Activated naive CD8-positive, alpha-beta T cell treated with anti-CD3 and anti-CD28 coated beads for 36 hours (primary cell): ENCODE results near the gene ZFR2. TPM values are rescaled to one million over a fixed set of nuclear protein-coding genes. Genes with fewer than 3 reads are reported as not detected.
"Not testable (repeated sequence)": the region's sequence is repeated elsewhere in the genome, so short reads cannot be mapped to it uniquely, and the experiment has no call there.

Experiments used
- DNase-seq: peaks from one replicate; pipeline ENCODE4 v3.0.0; 2021
- H3K27ac Mint-ChIP-seq: one replicate; pipeline ENCODE4 v1.8.0; 2022; ENCODE audit warnings: mild to moderate bottlenecking, moderate library complexity, mixed read lengths
- H3K27me3 Mint-ChIP-seq: one replicate; pipeline ENCODE4 v1.8.0; 2022; ENCODE audit warnings: mild to moderate bottlenecking, mixed read lengths
- H3K36me3 Mint-ChIP-seq: one replicate; pipeline ENCODE4 v1.8.0; 2021; ENCODE audit warnings: mild to moderate bottlenecking, mixed read lengths
- H3K4me1 Mint-ChIP-seq: one replicate; pipeline ENCODE4 v1.8.0; 2021; ENCODE audit warnings: mixed read lengths
- H3K4me3 Mint-ChIP-seq: one replicate; pipeline ENCODE4 v1.8.0; 2022; ENCODE audit warnings: mild to moderate bottlenecking, moderate library complexity, mixed read lengths
- H3K9me3 Mint-ChIP-seq: one replicate; pipeline ENCODE4 v1.8.0; 2022; ENCODE audit warnings: mixed read lengths
- total RNA-seq, 2 experiments: library from RNA; stranded (reverse); gene quantifications; one replicate each; pipeline ENCODE4 v1.2.3, GENCODE V29; 2021

ZFR2 gene
- under 1 TPM; 0.54 to 0.84 TPM for total RNA-seq

DNA sequence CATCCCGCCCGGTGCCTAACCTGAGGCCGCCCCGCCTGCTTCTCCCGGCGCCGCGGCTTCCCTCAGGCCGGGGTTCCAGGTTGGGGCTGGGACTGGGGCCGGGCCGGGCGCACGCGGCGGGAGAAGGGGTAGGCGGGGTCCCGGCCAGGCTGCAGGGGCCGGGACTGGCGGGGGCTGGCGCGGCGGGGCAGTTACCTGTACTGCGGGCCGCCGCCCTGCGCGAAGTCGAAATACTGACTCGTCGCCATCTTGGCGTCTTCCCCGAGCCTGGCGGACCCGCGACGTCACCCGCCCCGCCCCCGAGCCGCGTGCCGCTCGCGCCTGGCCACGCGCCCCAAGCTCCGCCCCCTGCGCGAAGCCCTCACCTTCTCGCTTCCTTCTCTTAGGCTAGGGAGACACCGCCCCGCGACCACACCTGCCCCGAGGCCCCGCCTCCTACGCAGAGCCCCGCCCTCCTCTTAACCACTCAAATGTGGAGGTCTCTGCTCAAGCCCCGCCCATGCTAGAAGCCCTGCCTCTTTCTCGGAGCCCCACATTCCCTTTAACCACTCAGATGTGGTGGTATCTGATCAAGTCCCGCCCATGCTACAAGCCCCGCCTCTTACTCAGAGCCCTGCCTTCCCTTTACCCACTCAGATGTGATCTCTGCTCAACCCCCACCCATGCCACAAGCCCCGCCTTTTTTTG, at the start of gene ZFR2:
TSS of gene ZFR2 (minus strand) at position 269 of the 687 bp plus-strand sequence. CDS start at position 248, 21 bp downstream.
- H3K9me3 Mint-ChIP-seq, result peaks cover 7% of the 10 kb centered on the region
- H3K27ac Mint-ChIP-seq, result no peak within 1 kb of the TSS
- H3K36me3 Mint-ChIP-seq, result peaks cover 6% of the 10 kb centered on the region
- H3K27me3 Mint-ChIP-seq, result peaks cover 61% of the 10 kb centered on the region
- H3K4me3 Mint-ChIP-seq, result no peak within 1 kb of the TSS
- H3K4me1 Mint-ChIP-seq, result no peaks in the 10 kb centered on the region
- peak; percentile 52 for DNase-seq

- Mint-ChIP-seq H3K27me3 (peaks cover 9% of the 10 kb centered on the region), H3K36me3 (no peaks in the 10 kb centered on the region), H3K4me1 (no peaks in the 10 kb centered on the region), H3K27ac (no peak overlapping the region), H3K4me3 (no peak overlapping the region), H3K9me3 (peaks cover 4% of the 10 kb centered on the region)
- no peak for DNase-seq
These were observed 47.2 kb upstream of the ZFR2 start for GRCh38 chr19:3916033-3916432.

DNA sequence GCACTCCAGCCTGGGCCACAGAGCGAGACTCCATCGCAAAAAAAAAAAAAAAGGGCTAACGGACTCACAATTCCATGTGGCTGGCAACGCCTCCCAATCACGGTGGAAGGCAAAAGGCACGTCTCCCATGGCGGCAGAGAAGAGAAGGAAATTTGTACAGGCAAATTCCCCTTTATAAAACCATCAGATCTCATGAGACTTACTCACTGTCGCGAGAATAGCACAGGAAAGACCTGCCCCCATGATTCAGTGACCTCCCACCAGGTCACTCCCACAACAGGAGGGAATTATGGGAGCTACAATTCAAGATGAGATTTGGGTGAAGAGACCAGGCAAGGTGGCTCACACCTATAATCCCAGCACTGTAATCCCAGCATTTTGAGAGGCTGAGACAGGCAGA, 45.4 kb upstream of the ZFR2 start:
- Mint-ChIP-seq H3K36me3 (no peaks in the 10 kb centered on the region), H3K4me1 (no peaks in the 10 kb centered on the region), H3K27me3 (peaks cover 5% of the 10 kb centered on the region), H3K27ac (no peak overlapping the region), H3K4me3 (no peak overlapping the region), H3K9me3 (peaks cover 3% of the 10 kb centered on the region)
- no peak for DNase-seq

GRCh38 chr19:3910105-3910504, 41.3 kb upstream of the ZFR2 start:
- Mint-ChIP-seq H3K36me3 (no peaks in the 10 kb centered on the region), H3K27ac (no peak overlapping the region), H3K4me3 (no peak overlapping the region), H3K27me3 (peaks cover 7% of the 10 kb centered on the region), H3K4me1 (no peaks in the 10 kb centered on the region), H3K9me3 (no peaks in the 10 kb centered on the region)
- DNase-seq, result no peak

DNA sequence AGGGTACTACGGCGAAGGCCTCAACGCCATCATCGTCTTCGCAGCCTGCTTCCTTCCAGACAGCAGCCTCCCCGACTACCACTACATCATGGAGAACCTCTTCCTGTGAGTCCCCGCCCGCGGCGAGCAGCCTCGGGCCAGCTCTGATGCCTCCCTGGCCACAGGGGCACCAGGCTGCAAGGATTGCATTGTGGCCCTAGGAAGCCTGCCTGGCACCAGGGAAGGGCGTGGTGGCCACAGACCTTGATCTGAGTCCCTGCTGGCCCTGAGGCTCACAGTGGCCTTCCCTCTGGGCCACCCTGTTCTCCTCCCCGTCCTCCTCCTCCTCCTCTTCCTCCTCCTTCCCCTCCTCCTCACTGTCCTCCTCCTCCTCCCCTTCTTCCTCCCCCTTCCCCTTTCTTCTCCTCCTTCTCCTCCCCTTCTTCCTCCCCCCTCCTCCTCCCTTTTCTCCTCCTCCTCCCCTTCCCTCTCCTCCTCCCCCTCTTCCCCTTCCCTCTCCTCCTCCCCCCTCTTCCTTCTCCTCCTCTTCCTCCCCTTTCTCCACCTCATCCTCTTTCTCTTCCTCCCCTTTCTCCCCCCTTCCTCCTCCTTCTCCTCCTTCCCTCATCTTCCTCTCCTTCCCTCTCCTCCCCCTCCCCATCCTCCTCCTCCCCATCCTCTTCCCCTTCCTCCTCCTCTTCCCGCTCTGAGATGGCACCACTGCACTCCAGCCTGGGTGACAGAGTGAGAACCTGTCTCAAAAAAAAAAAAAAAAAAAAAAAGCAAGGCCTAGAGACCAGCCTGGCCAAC, 39.6 kb upstream of the ZFR2 start:
- Mint-ChIP-seq H3K4me1 (no peaks in the 10 kb centered on the region), H3K27ac (no peak overlapping the region), H3K9me3 (no peaks in the 10 kb centered on the region), H3K36me3 (no peaks in the 10 kb centered on the region), H3K27me3 (peaks cover 7% of the 10 kb centered on the region), H3K4me3 (no peak overlapping the region)
- DNase-seq, result no peak

- no peak overlapping the region for H3K27ac Mint-ChIP-seq
- H3K4me1 Mint-ChIP-seq, result no peaks in the 10 kb centered on the region
- no peak for DNase-seq
- H3K9me3 Mint-ChIP-seq, result no peaks in the 10 kb centered on the region
- no peaks in the 10 kb centered on the region for H3K36me3 Mint-ChIP-seq
- H3K27me3 Mint-ChIP-seq, result peaks cover 7% of the 10 kb centered on the region
- no peak overlapping the region for H3K4me3 Mint-ChIP-seq
These were observed 38.9 kb upstream of the ZFR2 start for GRCh38 chr19:3907626-3908265.

- H3K4me3 Mint-ChIP-seq, result no peak overlapping the region
- H3K4me1 Mint-ChIP-seq, result no peaks in the 10 kb centered on the region
- no peaks in the 10 kb centered on the region for H3K9me3 Mint-ChIP-seq
- DNase-seq, result no peak
- H3K27me3 Mint-ChIP-seq, result peaks cover 7% of the 10 kb centered on the region
- H3K36me3 Mint-ChIP-seq, result no peaks in the 10 kb centered on the region
- no peak overlapping the region for H3K27ac Mint-ChIP-seq
These were observed 35.4 kb upstream of the ZFR2 start for GRCh38 chr19:3904233-3904632.

DNA sequence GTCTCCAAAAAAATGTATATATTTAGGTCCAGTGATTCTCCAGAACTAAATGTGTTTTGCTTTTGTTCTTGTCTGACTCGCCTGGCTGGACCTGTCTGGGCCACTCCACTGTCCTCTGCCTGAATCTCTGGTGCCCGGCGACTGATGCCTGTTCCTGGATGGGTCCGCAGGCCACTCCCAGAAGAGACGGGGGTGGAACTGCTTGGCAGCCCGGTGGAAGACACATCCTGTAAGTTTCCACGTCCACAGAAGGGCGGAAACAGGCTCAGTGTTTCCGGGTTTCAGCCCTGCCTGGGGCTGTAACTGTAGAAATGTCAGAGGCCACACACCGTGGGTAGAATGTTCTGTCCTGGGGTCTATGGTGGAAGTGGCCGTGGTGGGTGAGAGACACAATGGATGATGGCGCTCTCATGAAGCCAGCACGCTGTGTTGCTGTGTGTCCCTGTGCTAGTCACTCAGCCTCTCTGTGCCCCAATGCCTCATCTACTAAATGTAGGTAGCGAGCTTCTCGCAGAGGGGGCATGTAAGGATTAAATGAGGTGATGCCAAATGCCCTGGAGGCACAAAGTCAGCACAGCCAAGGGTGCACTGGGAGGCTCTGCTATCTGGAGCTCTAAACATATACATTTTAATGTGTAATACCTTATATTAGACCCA, 33.6 kb upstream of the ZFR2 start:
- no peak overlapping the region for H3K4me3 Mint-ChIP-seq
- H3K27me3 Mint-ChIP-seq, result peaks cover 7% of the 10 kb centered on the region
- H3K9me3 Mint-ChIP-seq, result peaks cover 4% of the 10 kb centered on the region
- peaks cover 3% of the 10 kb centered on the region for H3K4me1 Mint-ChIP-seq
- H3K27ac Mint-ChIP-seq, result no peak overlapping the region
- no peak for DNase-seq
- no peaks in the 10 kb centered on the region for H3K36me3 Mint-ChIP-seq

- no peak overlapping the region for H3K4me3 Mint-ChIP-seq
These were observed 30.9 kb upstream of the ZFR2 start for GRCh38 chr19:3899531-3900294.

GRCh38 chr19:3898426-3898825, 29.6 kb upstream of the ZFR2 start:
- Mint-ChIP-seq H3K27me3 (no peaks in the 10 kb centered on the region), H3K4me3 (no peak overlapping the region), H3K27ac (no peak overlapping the region), H3K36me3 (no peaks in the 10 kb centered on the region), H3K9me3 (peaks cover 4% of the 10 kb centered on the region), H3K4me1 (peaks cover 3% of the 10 kb centered on the region)
- DNase-seq, result no peak

More at GRCh38 chr19:3899531-3900294, 30.9 kb upstream of the ZFR2 start:
- H3K27me3 Mint-ChIP-seq, result no peaks in the 10 kb centered on the region
- peaks cover 3% of the 10 kb centered on the region for H3K4me1 Mint-ChIP-seq
- no peak overlapping the region for H3K27ac Mint-ChIP-seq
- no peaks in the 10 kb centered on the region for H3K36me3 Mint-ChIP-seq
- peaks cover 4% of the 10 kb centered on the region for H3K9me3 Mint-ChIP-seq
- DNase-seq, result no peak

DNA sequence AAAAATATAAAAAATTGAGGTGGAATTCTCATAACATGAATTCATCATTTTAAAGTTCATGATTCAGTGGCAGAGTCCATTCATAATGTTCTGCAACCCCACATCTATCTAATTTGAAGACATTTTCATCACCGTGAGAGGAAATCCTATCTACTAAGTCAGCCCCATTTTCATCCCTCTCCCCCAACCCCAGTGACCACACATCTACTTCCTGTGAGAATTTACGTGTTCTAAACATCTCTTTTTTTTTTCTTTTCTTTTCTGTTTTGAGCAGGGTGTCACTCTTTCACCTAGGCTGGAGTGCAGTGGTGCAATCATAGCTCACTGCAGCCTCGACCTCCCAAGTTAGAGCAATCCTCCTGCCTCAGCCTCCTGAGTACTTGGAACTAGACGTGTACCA, 29.1 kb upstream of the ZFR2 start:
- Mint-ChIP-seq H3K4me3 (no peak overlapping the region), H3K4me1 (peaks cover 3% of the 10 kb centered on the region), H3K36me3 (no peaks in the 10 kb centered on the region), H3K27ac (no peak overlapping the region), H3K9me3 (peaks cover 4% of the 10 kb centered on the region), H3K27me3 (no peaks in the 10 kb centered on the region)
- no peak for DNase-seq

GRCh38 chr19:3895788-3896187, 26.9 kb upstream of the ZFR2 start:
- Mint-ChIP-seq H3K4me1 (peaks cover 3% of the 10 kb centered on the region), H3K36me3 (no peaks in the 10 kb centered on the region), H3K27me3 (no peaks in the 10 kb centered on the region), H3K4me3 (no peak overlapping the region), H3K27ac (no peak overlapping the region), H3K9me3 (peaks cover 4% of the 10 kb centered on the region)
- DNase-seq, result no peak

- not testable (repeated sequence) for H3K27ac Mint-ChIP-seq, DNase-seq, H3K36me3 Mint-ChIP-seq, H3K4me3 Mint-ChIP-seq, H3K27me3 Mint-ChIP-seq, H3K4me1 Mint-ChIP-seq, H3K9me3 Mint-ChIP-seq
These were observed 26.1 kb upstream of the ZFR2 start for GRCh38 chr19:3894959-3895358.

DNA sequence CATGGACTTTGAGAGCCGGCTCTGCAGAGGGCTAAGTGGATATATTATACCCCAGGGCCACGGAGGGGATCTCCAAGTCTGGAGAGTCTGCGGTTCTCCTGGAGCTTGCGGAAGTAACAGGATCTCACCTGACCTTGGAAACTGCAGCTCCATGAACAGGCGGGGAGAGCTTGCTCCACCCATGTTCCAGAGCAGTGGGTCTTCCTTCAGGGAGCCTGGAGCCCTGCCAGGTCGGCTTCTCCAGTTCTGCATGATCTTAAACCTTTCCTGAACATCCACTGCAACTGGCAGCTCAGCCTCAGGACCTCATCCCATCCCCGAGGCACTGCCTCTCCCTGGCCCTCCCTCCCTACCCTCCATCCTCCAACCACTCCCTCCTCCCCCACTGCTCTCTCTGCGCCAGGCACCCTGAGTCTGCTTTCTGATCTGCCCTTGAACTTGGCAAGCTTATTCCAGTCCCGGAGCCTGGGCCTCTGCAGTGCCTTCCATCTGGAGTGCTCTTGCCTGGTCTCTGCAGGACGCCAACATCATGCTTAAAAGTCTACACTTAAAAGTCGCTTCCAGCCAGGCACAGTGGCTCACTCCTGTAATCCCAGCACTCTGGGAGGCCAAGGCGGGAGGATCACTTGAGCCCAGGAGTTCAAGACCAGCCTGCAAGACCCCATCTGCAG, 24.8 kb upstream of the ZFR2 start:
- no peak for DNase-seq
- H3K9me3 Mint-ChIP-seq, result no peaks in the 10 kb centered on the region
- H3K36me3 Mint-ChIP-seq, result no peaks in the 10 kb centered on the region
- peaks cover 3% of the 10 kb centered on the region for H3K4me1 Mint-ChIP-seq
- no peaks in the 10 kb centered on the region for H3K27me3 Mint-ChIP-seq
- no peak overlapping the region for H3K4me3 Mint-ChIP-seq
- H3K27ac Mint-ChIP-seq, result no peak overlapping the region
